Testis (tissue), 3 donors: ENCODE data around the gene MAP1S. TPM values are rescaled to one million over a fixed set of nuclear protein-coding genes. Genes with fewer than 3 reads are reported as not detected.

Source experiments
- DNase-seq: peaks from one replicate; pipeline ENCODE4 v3.0.0-alpha.2; 2019
- H3K27ac ChIP-seq, 2 donors: fragments of 200-600 bp; sonication (generic); one replicate each; pipeline ENCODE4 v1.5.1; 2019
- H3K27me3 ChIP-seq: fragments of 200-600 bp; sonication (generic); one replicate; pipeline ENCODE4 v1.5.1; 2019
- H3K36me3 ChIP-seq: fragments of 200-600 bp; sonication (generic); one replicate; pipeline ENCODE4 v1.5.1; 2017; ENCODE audit warnings: low read depth; ENCODE audit errors: missing control alignments
- H3K4me1 ChIP-seq: fragments of 200-600 bp; sonication (generic); one replicate; pipeline ENCODE4 v1.5.1; 2019
- H3K4me3 ChIP-seq, 2 donors: fragments of 200-600 bp; sonication (generic); one replicate each; pipeline ENCODE4 v1.5.1; 2017 to 2019
- H3K9me3 ChIP-seq: fragments of 200-600 bp; sonication (generic); one replicate; pipeline ENCODE4 v1.5.1; 2017
- POLR2A ChIP-seq: fragments of 450-650 bp; IDR thresholded peaks from one replicate; pipeline ENCODE4 v1.6.1; 2017; ENCODE audit warnings: antibody characterized with exemption, mild to moderate bottlenecking, moderate library complexity
- WGBS, 2 donors: methylation state at CpG; one replicate each; pipeline ENCODE4 v1.1.5; 2018; 5-methylcytosine and 5-hydroxymethylcytosine counted together
- intact Hi-C: fragments of 100-400 bp; cut with DNase I; formaldehyde crosslinking; loops from one replicate; pipeline ENCODE4 v1.15.1; 2023; ENCODE audit warnings: low total_unique reads
- polyA plus RNA-seq: library from polyadenylated mRNA; stranded (reverse); fragments of 350-450 nt; fragmentation: Illumina TruSeq; extraction: RNeasy Lipid Tissue Mini Kit (QIAGEN cat#74804); gene quantifications from one replicate; pipeline ENCODE4 v1.2.3, GENCODE V29; 2014; ENCODE audit warnings: low read depth, low replicate concordance; ENCODE audit not compliant: insufficient read depth
- total RNA-seq, 2 donors: library from RNA; depleted of rRNA; stranded (reverse); fragments of >200 nt; gene quantifications; one replicate each; pipeline ENCODE4 v1.2.3, GENCODE V29; 2016
- TF ChIP-seq, protein P1 (sequence below), 3 experiments: fragments of 450-650 bp in 2 of 3; fragments of 200-600 bp in 1 of 3; sonication (generic) in 1 of 3; IDR thresholded peaks; one replicate each; pipeline ENCODE4 v1.5.1; 2016 to 2019; ENCODE audit warnings: antibody characterized with exemption in 3 of 3, mild to moderate bottlenecking in 2 of 3, moderate library complexity in 1 of 3

MAP1S gene
- total and polyA plus RNA-seq, 3 donors from 2014 or later: 95.5 to 123 (median 106) TPM

- intact Hi-C loops: no loop called here
- H3K27me3 ChIP-seq: no peaks in the 10 kb centered on the region
- H3K36me3 ChIP-seq: no peaks in the 10 kb centered on the region
- peak; percentile 97 for DNase-seq
- 6 to 15% methylated on average over 8 to 57 of the region's 75 CpGs for WGBS, 2 donors
- H3K4me3 ChIP-seq: peak overlapping the region; percentile 44 to 48
- H3K9me3 ChIP-seq: no peaks in the 10 kb centered on the region
- peaks cover 4% of the 10 kb centered on the region for H3K4me1 ChIP-seq
- TF ChIP-seq POLR2A: no peak
- TF ChIP-seq, protein P1, sequence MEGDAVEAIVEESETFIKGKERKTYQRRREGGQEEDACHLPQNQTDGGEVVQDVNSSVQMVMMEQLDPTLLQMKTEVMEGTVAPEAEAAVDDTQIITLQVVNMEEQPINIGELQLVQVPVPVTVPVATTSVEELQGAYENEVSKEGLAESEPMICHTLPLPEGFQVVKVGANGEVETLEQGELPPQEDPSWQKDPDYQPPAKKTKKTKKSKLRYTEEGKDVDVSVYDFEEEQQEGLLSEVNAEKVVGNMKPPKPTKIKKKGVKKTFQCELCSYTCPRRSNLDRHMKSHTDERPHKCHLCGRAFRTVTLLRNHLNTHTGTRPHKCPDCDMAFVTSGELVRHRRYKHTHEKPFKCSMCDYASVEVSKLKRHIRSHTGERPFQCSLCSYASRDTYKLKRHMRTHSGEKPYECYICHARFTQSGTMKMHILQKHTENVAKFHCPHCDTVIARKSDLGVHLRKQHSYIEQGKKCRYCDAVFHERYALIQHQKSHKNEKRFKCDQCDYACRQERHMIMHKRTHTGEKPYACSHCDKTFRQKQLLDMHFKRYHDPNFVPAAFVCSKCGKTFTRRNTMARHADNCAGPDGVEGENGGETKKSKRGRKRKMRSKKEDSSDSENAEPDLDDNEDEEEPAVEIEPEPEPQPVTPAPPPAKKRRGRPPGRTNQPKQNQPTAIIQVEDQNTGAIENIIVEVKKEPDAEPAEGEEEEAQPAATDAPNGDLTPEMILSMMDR (IDR thresholded peaks at IDR 0.05): no peak
- no peak overlapping the region for H3K27ac ChIP-seq
These were observed 28.2 kb downstream of the MAP1S start for GRCh38 chr19:17747205-17748098.

DNA sequence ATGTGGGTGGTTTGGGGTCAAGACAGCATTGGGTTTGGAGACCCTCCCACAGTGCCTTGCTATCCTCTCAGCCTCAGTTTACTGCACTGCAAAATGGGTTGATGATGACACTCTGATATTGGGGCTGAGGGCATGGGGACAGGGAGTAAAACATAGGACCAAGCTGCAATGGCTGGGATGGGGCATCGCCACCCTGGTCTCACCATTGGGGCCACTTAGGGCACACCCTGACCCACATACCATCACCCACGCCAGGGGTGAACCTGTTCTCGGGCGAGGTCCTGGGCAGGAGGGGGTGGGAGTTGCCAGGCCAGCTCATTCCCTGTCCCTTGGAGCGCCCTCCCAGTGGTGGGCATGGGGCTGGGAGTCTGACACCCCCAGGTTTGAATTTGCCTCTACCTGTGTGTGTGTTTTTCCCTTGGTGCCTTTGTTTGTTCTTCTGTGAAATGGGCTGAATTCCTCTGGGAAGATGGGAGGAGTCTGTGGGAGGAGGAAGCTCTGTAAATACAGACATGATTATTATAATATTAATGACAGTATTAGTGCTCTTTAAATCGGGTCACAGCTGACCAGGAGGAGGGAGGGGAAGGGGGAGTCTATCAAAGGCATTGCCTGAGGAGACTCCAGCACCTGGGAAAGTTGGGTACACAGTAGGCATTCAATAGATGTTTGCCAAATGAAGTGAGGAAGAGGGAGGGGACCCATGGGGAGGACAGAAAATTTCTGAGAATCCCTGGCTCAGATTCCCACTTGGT is 29.8 kb downstream of the MAP1S start:
- no peak overlapping the region for H3K27ac ChIP-seq
- intact Hi-C loops: no loop called here

GRCh38 chr19:17749912-17750317 is 30.6 kb downstream of the MAP1S start:
- peaks cover 8% of the 10 kb centered on the region for H3K4me1 ChIP-seq
- intact Hi-C loops: no loop called here
- H3K36me3 ChIP-seq: no peaks in the 10 kb centered on the region
- H3K27me3 ChIP-seq: no peaks in the 10 kb centered on the region
- H3K9me3 ChIP-seq: no peaks in the 10 kb centered on the region
- DNase-seq: no peak
- H3K4me3 ChIP-seq: no peak overlapping the region
- H3K27ac ChIP-seq: no peak overlapping the region
- TF ChIP-seq, protein P1 (IDR thresholded peaks at IDR 0.05): no peak
- TF ChIP-seq POLR2A: no peak
- WGBS, 2 donors: 25 to 33% methylated on average over 3 to 8 of the region's 8 CpGs

More for the DNA sequence above, 29.8 kb downstream of the MAP1S start:
- Histone ChIP-seq H3K4me3 (no peak overlapping the region), H3K27me3 (no peaks in the 10 kb centered on the region), H3K36me3 (no peaks in the 10 kb centered on the region), H3K4me1 (peaks cover 6% of the 10 kb centered on the region), H3K9me3 (no peaks in the 10 kb centered on the region)
- no peak for TF ChIP-seq POLR2A
- TF ChIP-seq, protein P1 (IDR thresholded peaks at IDR 0.05): no peak
- DNase-seq: no peak
- 82 to 85% methylated on average over 6 of the region's 6 CpGs for whole genome bisulfite sequencing, 2 donors

GRCh38 chr19:17751103-17751911 is 32.0 kb downstream of the MAP1S start, which contains the start of gene FCHO1:
Gene FCHO1, plus strand, starts transcription at chr19:17751477. Its CDS starts 3,688 bp downstream, at chr19:17755165.
- no peak for DNase-seq
- intact Hi-C loops: no loop called here
- WGBS, 2 donors: 74 to 85% methylated on average over 11 to 28 of the region's 28 CpGs

More at GRCh38 chr19:17751103-17751911, 32.0 kb downstream of the MAP1S start, which contains the start of gene FCHO1:
- TF ChIP-seq POLR2A: no peak
- TF ChIP-seq, protein P1 (IDR thresholded peaks at IDR 0.05): no peak
- Histone ChIP-seq H3K4me1 (peaks cover 11% of the 10 kb centered on the region), H3K36me3 (no peaks in the 10 kb centered on the region), H3K27ac (no peak within 1 kb of the TSS), H3K4me3 (no peak within 1 kb of the TSS), H3K27me3 (no peaks in the 10 kb centered on the region), H3K9me3 (no peaks in the 10 kb centered on the region)
